Keratinocyte (primary cell): Measurements from ENCODE around the gene SEPTIN14. TPM values are rescaled to one million over a fixed set of nuclear protein-coding genes. Genes with fewer than 3 reads are reported as not detected.

ENCODE experiments used
- DNase-seq: peaks from one replicate; pipeline ENCODE4 v3.0.0-alpha.2; 2011; ENCODE audit warnings: low read depth, missing footprints, low spot score
- FAIRE-seq: peaks from 2 replicates; lab custom pipeline; 2011; peaks lifted over from hg19 to GRCh38; lab: Jason Lieb, UNC
- H2AFZ ChIP-seq: 2 replicates; pipeline ENCODE4 v1.6.0; 2012; ENCODE audit warnings: low read length, control low read depth, inconsistent platforms; ENCODE audit not compliant: control insufficient read depth
- H3K27ac ChIP-seq: 2 replicates; pipeline ENCODE4 v1.5.1; 2011; ENCODE audit warnings: low read length; ENCODE audit not compliant: control insufficient read depth, insufficient read depth
- H3K27me3 ChIP-seq: 3 replicates; pipeline ENCODE4 v1.6.0; 2011; ENCODE audit warnings: low read length; ENCODE audit not compliant: control insufficient read depth, insufficient read depth; ENCODE audit errors: extremely low read depth
- H3K36me3 ChIP-seq, 2 experiments: 2 replicates in 1 of 2; 3 replicates in 1 of 2; pipeline ENCODE4 v1.5.1; 2011; ENCODE audit warnings: low read length in 2 of 2, mild to moderate bottlenecking in 1 of 2; ENCODE audit not compliant: control insufficient read depth in 2 of 2, insufficient read depth in 2 of 2; ENCODE audit errors: extremely low read depth in 1 of 2
- H3K4me1 ChIP-seq: 3 replicates; pipeline ENCODE4 v1.5.1; 2011; ENCODE audit warnings: low read length; ENCODE audit not compliant: control insufficient read depth, insufficient read depth; ENCODE audit errors: extremely low read depth
- H3K4me2 ChIP-seq: 3 replicates; pipeline ENCODE4 v1.6.0; 2011; ENCODE audit warnings: low read depth, low read length; ENCODE audit not compliant: control insufficient read depth, insufficient read depth; ENCODE audit errors: extremely low read depth
- H3K4me3 ChIP-seq, 3 experiments: fragments of 200-600 bp in 1 of 3; sonication (generic) in 1 of 3; 2 replicates in 2 of 3; 3 replicates in 1 of 3; pipeline ENCODE4 v1.5.1; 2011 to 2016; ENCODE audit warnings: low read length in 3 of 3, mild to moderate bottlenecking in 3 of 3, control low read depth in 2 of 3, inconsistent platforms in 1 of 3, low read depth in 1 of 3, mixed read lengths in 1 of 3, mixed run types in 1 of 3, moderate library complexity in 1 of 3; ENCODE audit not compliant: control insufficient read depth in 2 of 3, insufficient read depth in 2 of 3; ENCODE audit errors: extremely low read depth in 1 of 3
- H3K79me2 ChIP-seq: 2 replicates; pipeline ENCODE4 v1.6.0; 2012; ENCODE audit warnings: low read length; ENCODE audit not compliant: control insufficient read depth, insufficient read depth
- H3K9ac ChIP-seq: 3 replicates; pipeline ENCODE4 v1.6.0; 2011; ENCODE audit warnings: low read length; ENCODE audit not compliant: control insufficient read depth, insufficient read depth; ENCODE audit errors: extremely low read depth
- H3K9me1 ChIP-seq: 3 replicates; pipeline ENCODE4 v1.6.0; 2011; ENCODE audit warnings: low read length; ENCODE audit not compliant: control insufficient read depth, insufficient read depth; ENCODE audit errors: extremely low read depth
- H3K9me3 ChIP-seq: 2 replicates; pipeline ENCODE4 v1.5.1; 2012; ENCODE audit warnings: low read depth, low read length; ENCODE audit not compliant: control insufficient read depth
- H4K20me1 ChIP-seq: 3 replicates; pipeline ENCODE4 v1.6.0; 2011; ENCODE audit warnings: low read length; ENCODE audit not compliant: control insufficient read depth, insufficient read depth; ENCODE audit errors: extremely low read depth
- CTCF ChIP-seq, 3 experiments: IDR thresholded peaks in 1 of 3; conservative IDR thresholded peaks in 1 of 3; optimal IDR thresholded peaks in 1 of 3; 2 replicates in 2 of 3; 3 replicates in 1 of 3; pipeline versions ENCODE3 to v1.5.1; 2011; ENCODE audit warnings: low read length in 3 of 3, mild to moderate bottlenecking in 3 of 3, moderate library complexity in 2 of 3, control low read depth in 1 of 3, inconsistent platforms in 1 of 3; ENCODE audit not compliant: insufficient read depth in 2 of 3; ENCODE audit errors: extremely low read depth in 1 of 3
- EZH2 ChIP-seq: IDR thresholded peaks from one replicate; pipeline ENCODE4 v1.6.1; 2012; ENCODE audit warnings: inconsistent platforms, mild to moderate bottlenecking, low read length, moderate library complexity
- dilution Hi-C: fragments of 300-500 bp; cut with MboI; formaldehyde crosslinking; loops from one replicate; pipeline ENCODE4 v1.7.0; 2020; ENCODE audit warnings: low sequenced_read_pairs; ENCODE audit not compliant: extremely low pct_ligation_motif_present
- polyA plus RNA-seq, 5 experiments: library from polyadenylated mRNA; depleted of rRNA in 3 of 5; stranded (reverse) in 3 of 5; stranded (forward) in 1 of 5; unstranded in 1 of 5; fragments of >200 nt; gene quantifications; 1 replicate in 1 of 5; 2 replicates in 3 of 5; 3 replicates in 1 of 5; pipeline versions ENCODE4 v1.2.1 to v1.2.3, GENCODE V29; 2011 to 2012; ENCODE audit warnings: missing spikeins in 2 of 5, low read depth in 1 of 5, low replicate concordance in 1 of 5

SEPTIN14 gene
- polyA plus RNA-seq, 1 donor (not counting 4 experiments of a cell fraction or from before 2014, with no cell fraction given): not detected

GRCh38 chr7:55838595-55838994 is 24.0 kb downstream of the SEPTIN14 start:
- no peak for TF ChIP-seq CTCF (optimal IDR thresholded peaks at IDR 0.05 in 1 of 3, IDR thresholded peaks at IDR 0.05 in 1 of 3, conservative IDR thresholded peaks at IDR 0.05 in 1 of 3; ENCODE audit: extremely low read depth in 1 of 3, insufficient read depth in 2 of 3, low read length in 3 of 3)
- no peak for TF ChIP-seq EZH2
- no peak for DNase-seq
- H3K4me3 ChIP-seq: no peak overlapping the region

GRCh38 chr7:55827577-55827976 is 35.0 kb downstream of the SEPTIN14 start:
- Histone ChIP-seq H3K9me1 (no peaks in the 10 kb centered on the region), H2AFZ (no peak overlapping the region), H3K9ac (no peak overlapping the region), H3K9me3 (peaks cover 2% of the 10 kb centered on the region), H3K4me1 (no peaks in the 10 kb centered on the region), H3K27ac (no peak overlapping the region), H4K20me1 (no peaks in the 10 kb centered on the region), H3K79me2 (no peaks in the 10 kb centered on the region), H3K4me2 (no peak overlapping the region), H3K27me3 (no peaks in the 10 kb centered on the region), H3K4me3 (no peak overlapping the region), H3K36me3 (no peaks in the 10 kb centered on the region)
- FAIRE-seq (no peak), DNase-seq (no peak)
- TF ChIP-seq CTCF (optimal IDR thresholded peaks at IDR 0.05 in 1 of 3, IDR thresholded peaks at IDR 0.05 in 1 of 3, conservative IDR thresholded peaks at IDR 0.05 in 1 of 3; ENCODE audit: extremely low read depth in 1 of 3, insufficient read depth in 2 of 3, low read length in 3 of 3): no peak
- no peak for TF ChIP-seq EZH2
- dilution Hi-C loops: no loop called here

More at GRCh38 chr7:55838595-55838994, 24.0 kb downstream of the SEPTIN14 start:
- Histone ChIP-seq H4K20me1 (no peaks in the 10 kb centered on the region), H3K27ac (no peak overlapping the region), H3K79me2 (no peaks in the 10 kb centered on the region), H3K36me3 (no peaks in the 10 kb centered on the region), H3K4me2 (no peak overlapping the region), H2AFZ (no peak overlapping the region), H3K27me3 (no peaks in the 10 kb centered on the region), H3K4me1 (no peaks in the 10 kb centered on the region), H3K9me1 (no peaks in the 10 kb centered on the region), H3K9ac (no peak overlapping the region), H3K9me3 (no peaks in the 10 kb centered on the region)
- FAIRE-seq: no peak
- dilution Hi-C loops: no loop called here
